IPS-18a (cell line): Measurements from ENCODE around the gene OGA.
"Not testable (repeated sequence)": the region's sequence is repeated elsewhere in the genome, so short reads cannot be mapped to it uniquely, and the experiment has no call there.

Experiments used
- H3K27ac ChIP-seq: one replicate; pipeline ENCODE4 v1.5.1; 2013; ENCODE audit warnings: low read length
- H3K27me3 ChIP-seq: one replicate; pipeline ENCODE4 v1.6.1; 2013; ENCODE audit warnings: mild to moderate bottlenecking, low read length; ENCODE audit not compliant: control insufficient read depth, insufficient read depth
- H3K36me3 ChIP-seq: one replicate; pipeline ENCODE4 v1.6.1; 2013; ENCODE audit warnings: low read depth, low read length; ENCODE audit not compliant: control insufficient read depth
- H3K4me1 ChIP-seq: one replicate; pipeline ENCODE4 v1.6.1; 2013; ENCODE audit warnings: low read depth, low read length; ENCODE audit not compliant: control insufficient read depth
- H3K4me3 ChIP-seq: one replicate; pipeline ENCODE4 v1.5.1; 2013; ENCODE audit warnings: low read length
- H3K9ac ChIP-seq: one replicate; pipeline ENCODE4 v1.6.1; 2013; ENCODE audit warnings: mild to moderate bottlenecking, low read length, moderate library complexity
- H3K9me3 ChIP-seq: one replicate; pipeline ENCODE4 v1.6.1; 2013; ENCODE audit warnings: low read depth, low read length; ENCODE audit not compliant: control insufficient read depth

The OGA gene

DNA sequence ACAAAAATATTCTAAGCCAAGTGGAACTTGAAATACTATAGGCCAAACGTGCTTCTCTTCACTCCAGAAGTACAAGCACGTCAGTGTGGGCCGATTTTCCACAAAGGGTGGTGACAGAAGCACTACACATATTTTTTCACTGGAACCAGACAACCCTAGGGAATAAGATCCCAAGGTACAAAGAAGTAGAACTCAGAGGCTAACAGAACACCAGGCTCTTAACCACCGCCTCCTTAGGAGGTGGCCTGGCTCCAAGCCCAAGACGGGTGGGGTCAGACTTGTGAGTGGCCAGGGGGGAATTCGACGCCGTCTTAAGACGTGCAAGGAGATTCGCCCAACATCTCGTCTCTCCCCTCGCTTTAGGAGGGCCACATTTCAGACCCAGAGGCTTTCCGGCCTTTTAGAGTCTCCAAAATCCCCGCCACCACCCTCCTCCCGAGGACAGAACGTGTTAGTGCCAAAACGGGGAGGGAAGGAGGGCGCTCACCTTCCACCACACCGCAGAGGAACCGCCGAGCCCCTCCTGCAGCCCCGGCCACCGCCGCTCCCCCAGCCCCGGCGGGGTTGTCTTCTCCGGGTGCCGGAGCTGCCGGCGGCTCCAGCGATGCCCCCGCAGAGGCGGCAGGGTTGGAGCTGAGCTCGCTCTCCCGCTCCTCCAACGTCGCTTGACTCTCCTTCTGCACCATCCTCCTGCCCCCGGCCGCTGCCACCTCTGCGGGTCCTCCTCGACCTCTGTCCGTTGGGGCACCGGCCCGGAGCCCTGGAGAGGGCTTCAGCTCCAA is 716 bp downstream of the OGA start:
- Histone ChIP-seq H3K4me3 (peak overlapping the region; percentile 82), H3K36me3 (peaks cover 7% of the 10 kb centered on the region), H3K27me3 (no peaks in the 10 kb centered on the region), H3K9me3 (no peaks in the 10 kb centered on the region), H3K4me1 (peaks cover 8% of the 10 kb centered on the region), H3K9ac (peak overlapping the region; percentile 92), H3K27ac (peak overlapping the region; percentile 89)

DNA sequence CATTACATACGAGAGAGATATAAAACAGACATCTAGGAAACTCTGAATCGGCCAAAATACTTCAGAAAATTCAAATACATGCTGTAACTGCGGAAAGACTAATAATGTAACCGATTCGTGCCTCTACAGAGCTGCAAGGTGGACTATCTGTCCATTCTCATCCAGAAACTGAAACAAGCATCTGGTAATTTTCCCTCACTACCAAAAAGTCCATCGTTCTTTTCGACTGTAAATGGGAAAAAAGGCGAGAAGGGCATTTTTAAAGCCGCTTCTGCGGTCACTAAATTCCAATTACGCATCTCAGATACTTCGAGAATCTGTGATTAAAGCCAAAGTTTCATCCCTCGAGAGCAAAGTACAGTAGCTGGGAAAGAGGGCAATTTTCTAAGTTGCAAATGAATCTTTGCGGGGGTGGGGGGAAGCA is 1.3 kb downstream of the OGA start:
- H3K9me3 ChIP-seq, result no peaks in the 10 kb centered on the region
- H3K36me3 ChIP-seq, result peaks cover 12% of the 10 kb centered on the region
- H3K27ac ChIP-seq, result peak overlapping the region; percentile 89
- H3K9ac ChIP-seq, result peak overlapping the region; percentile 92
- H3K27me3 ChIP-seq, result no peaks in the 10 kb centered on the region
- H3K4me3 ChIP-seq, result peak overlapping the region; percentile 82
- H3K4me1 ChIP-seq, result peaks cover 8% of the 10 kb centered on the region

DNA sequence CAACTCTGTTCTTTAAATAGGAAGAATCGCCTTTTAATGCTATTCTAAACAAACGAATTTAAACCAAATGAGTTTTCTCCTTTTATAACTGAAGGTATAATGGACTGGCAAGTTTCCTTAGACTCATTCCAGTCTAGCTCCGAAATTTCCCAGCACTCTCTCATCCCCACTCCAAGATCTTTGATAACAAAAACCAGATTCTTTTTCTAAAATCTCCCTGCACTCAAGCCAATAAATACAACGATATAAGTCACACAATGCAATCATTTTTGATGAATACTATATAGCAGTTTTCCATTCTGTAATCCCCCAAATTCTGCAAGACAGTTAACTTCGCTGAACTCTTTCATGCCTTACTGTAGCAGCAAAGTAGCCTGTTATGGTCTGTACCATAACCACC is 1.9 kb downstream of the OGA start:
- Histone ChIP-seq H3K9me3 (no peaks in the 10 kb centered on the region), H3K36me3 (peaks cover 17% of the 10 kb centered on the region), H3K9ac (peak overlapping the region; percentile 92), H3K27ac (no peak overlapping the region), H3K4me1 (peaks cover 8% of the 10 kb centered on the region), H3K27me3 (no peaks in the 10 kb centered on the region), H3K4me3 (peak overlapping the region; percentile 82)

DNA sequence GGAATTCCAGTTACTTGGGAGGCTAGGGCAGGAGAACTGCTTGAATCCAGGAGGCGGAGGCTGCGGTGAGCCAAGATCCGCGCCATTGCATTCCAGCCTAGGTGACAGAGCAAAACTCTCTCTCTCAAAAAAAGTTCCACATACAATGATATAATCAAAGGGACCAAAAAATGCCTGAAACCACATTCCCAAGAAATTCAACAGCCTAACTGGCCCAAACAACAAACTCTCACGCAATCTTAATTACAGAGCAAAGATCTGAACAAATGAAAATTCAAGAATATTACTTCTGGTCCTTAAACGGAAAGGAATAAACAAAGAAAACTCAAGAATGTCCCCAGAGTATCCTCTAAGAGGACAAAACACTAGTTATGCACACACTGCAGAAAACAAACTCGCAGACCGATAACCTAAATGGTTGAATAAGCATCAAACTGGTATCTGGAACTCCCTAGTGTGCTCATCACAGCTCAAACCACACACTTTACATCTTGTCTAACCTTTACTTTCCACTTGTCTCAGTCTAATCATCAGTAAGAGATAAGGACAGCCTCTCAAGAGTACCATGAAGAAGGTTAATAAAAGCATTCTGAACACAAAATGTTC is 3.7 kb downstream of the OGA start:
- H3K27ac ChIP-seq, result no peak overlapping the region
- peaks cover 8% of the 10 kb centered on the region for H3K4me1 ChIP-seq
- H3K4me3 ChIP-seq, result peak overlapping the region; percentile 82
- H3K36me3 ChIP-seq, result peaks cover 31% of the 10 kb centered on the region
- no peaks in the 10 kb centered on the region for H3K27me3 ChIP-seq
- no peaks in the 10 kb centered on the region for H3K9me3 ChIP-seq
- no peak overlapping the region for H3K9ac ChIP-seq

DNA sequence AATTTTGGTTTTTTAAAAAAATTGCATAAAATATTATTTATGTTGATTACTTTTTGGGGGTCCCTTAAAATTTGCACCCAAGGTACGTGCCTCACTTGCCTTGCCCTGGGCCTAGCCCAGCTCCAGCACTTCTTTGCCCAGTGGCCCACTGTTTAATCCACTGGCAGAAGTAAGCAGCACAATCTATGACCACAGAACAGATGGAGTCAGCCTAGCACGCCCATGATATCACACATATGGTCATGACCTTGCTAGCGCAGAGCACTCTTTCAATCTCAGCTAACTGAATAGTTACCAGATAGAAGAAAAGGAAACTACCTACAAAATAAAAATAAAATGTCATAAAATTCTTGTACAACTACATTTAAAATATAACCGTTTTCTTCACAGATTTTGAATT is 5.6 kb downstream of the OGA start:
- Histone ChIP-seq H3K4me1 (peaks cover 3% of the 10 kb centered on the region), H3K27ac (no peak overlapping the region), H3K27me3 (no peaks in the 10 kb centered on the region), H3K36me3 (peaks cover 50% of the 10 kb centered on the region), H3K4me3 (no peak overlapping the region), H3K9me3 (no peaks in the 10 kb centered on the region), H3K9ac (no peak overlapping the region)

DNA sequence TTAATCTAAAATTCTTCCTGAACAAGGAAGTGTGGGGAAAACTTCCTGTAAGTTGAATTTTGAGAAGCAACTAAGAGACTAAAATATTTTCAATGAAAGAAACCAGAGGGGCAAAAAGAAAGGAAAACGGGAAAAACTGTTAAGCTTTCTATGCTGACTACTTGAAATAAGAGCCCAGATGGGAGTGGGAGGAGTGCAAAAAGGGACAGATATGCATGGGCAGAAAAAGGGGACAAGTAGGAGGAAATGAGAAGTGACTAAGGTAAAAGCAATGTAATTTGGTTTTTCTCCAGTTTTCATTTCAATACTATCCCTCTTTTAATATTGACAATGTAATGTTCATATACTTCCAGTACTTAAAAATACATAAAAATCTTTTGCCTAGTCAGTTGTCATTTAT is 11.1 kb downstream of the OGA start:
- no peak overlapping the region for H3K27ac ChIP-seq
- no peaks in the 10 kb centered on the region for H3K27me3 ChIP-seq
- peaks cover 83% of the 10 kb centered on the region for H3K36me3 ChIP-seq
- H3K4me1 ChIP-seq, result no peaks in the 10 kb centered on the region
- H3K4me3 ChIP-seq, result no peak overlapping the region
- H3K9ac ChIP-seq, result no peak overlapping the region
- H3K9me3 ChIP-seq, result no peaks in the 10 kb centered on the region

DNA sequence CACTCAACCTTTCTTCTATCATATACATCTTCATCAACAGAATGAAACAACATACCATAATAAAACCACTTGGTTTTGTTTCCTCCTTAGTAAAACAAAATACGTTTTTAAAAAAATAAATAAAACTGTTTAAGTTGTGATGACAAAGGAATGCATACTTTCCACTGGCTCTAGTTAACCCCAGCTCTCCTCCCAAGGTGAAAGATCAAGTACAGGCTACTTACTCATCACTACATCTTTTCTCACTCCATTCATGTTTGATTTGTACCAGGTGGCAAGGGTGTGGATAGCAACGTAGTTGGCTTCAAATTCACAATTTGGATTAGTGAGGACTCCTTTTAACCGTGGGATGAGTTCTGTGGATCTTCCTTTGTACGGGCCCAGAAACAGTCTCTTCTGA is 14.7 kb downstream of the OGA start:
- Histone ChIP-seq H3K4me1 (no peaks in the 10 kb centered on the region), H3K9me3 (no peaks in the 10 kb centered on the region), H3K36me3 (peaks cover 88% of the 10 kb centered on the region), H3K4me3 (no peak overlapping the region), H3K9ac (no peak overlapping the region), H3K27me3 (no peaks in the 10 kb centered on the region), H3K27ac (no peak overlapping the region)

DNA sequence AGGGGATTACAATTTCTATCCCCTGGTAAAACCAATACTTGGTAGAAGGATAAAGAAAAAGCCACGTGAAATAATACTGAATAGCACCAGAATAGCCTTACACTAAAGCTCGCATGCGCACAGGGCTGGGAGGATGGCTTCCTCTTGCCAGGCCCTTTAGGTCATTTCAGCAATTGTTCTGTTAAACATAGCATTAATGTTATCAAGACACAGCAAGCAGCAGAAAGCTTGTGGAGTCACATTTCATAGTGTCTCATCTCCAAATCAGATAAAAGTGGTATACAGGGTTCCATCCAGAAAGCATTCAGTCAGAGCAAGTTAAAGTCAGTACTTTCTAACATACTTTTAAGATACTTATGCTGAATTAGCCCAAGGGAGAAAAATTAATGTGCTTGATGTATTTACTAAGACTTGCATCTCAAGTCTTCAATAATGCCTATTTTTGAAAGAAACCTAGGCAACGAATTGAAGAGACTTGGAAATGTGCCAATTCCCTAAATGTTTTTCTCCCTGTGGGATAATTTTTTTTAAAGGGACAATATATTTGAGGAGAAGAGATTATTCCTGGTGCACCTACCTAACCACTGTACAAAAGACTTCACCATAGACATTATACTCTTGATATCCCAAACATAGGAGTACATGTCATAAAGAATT is 20.7 kb downstream of the OGA start:
- H3K9me3 ChIP-seq, result no peaks in the 10 kb centered on the region
- no peak overlapping the region for H3K27ac ChIP-seq
- no peaks in the 10 kb centered on the region for H3K4me1 ChIP-seq
- H3K36me3 ChIP-seq, result peaks cover 92% of the 10 kb centered on the region
- H3K4me3 ChIP-seq, result no peak overlapping the region
- no peaks in the 10 kb centered on the region for H3K27me3 ChIP-seq
- H3K9ac ChIP-seq, result no peak overlapping the region

DNA sequence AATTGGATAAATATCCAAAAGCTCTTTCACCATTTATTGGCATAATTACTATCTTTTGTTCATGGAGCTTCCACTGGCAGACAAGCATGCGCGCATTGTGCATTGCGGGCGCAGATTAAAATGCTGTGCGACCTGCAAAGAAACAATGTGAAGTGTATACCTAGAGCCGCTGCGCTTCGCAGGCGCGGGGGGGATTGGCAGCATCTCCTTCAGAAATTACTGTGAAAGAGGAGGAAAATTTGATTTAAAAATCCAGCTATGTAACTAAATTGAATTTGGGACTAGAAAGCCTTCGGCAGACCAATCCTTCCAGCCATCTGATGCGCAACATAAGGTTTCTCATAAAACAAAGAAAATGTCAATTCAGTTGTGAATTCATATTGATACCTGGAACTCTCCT is 24.7 kb downstream of the OGA start:
- Histone ChIP-seq H3K4me3 (no peak overlapping the region), H3K4me1 (no peaks in the 10 kb centered on the region), H3K27me3 (no peaks in the 10 kb centered on the region), H3K9ac (no peak overlapping the region), H3K36me3 (peaks cover 83% of the 10 kb centered on the region), H3K27ac (no peak overlapping the region), H3K9me3 (no peaks in the 10 kb centered on the region)

DNA sequence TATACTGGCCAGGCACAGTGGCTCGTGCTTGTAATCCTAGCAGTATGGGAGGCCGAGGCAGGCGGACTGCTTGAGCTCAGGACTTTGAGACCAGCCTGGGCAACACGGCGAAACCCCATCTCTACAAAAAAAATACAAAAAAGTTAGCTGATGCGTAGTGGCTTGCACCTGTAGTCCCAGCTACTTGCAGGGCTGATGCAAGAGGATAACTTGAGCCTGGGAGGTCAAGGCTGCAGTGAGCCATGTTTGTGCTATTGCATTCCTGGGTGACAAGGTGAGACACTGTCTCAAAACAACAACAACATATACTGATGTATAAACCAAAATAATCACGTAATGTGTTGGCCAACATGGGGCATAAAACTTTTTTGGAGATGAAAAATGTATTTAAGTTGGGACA is 28.6 kb downstream of the OGA start:
- peaks cover 82% of the 10 kb centered on the region for H3K36me3 ChIP-seq
- H3K27ac ChIP-seq, result no peak overlapping the region
- H3K9me3 ChIP-seq, result no peaks in the 10 kb centered on the region
- no peaks in the 10 kb centered on the region for H3K4me1 ChIP-seq
- H3K4me3 ChIP-seq, result no peak overlapping the region
- H3K9ac ChIP-seq, result no peak overlapping the region
- H3K27me3 ChIP-seq, result no peaks in the 10 kb centered on the region

DNA sequence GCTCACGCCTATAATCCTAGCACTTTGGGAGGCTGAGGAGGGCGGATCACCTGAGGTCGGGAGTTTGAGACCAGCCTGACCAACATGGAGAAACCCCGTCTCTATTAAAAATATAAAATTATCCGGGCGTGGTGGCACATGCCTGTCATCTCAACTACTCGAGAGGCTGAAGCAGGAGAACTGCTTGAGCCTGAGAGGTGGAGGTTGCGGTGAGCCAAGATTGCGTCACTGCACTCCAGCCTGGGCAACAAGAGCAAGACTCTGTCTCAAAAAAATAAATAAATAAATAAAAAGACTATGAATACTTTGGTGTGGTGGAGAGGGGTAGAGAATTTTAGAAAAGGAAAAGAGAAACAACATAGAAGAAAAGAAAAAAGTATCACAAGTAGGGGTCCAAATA is 29.0 kb downstream of the OGA start:
- H3K27ac ChIP-seq, H3K4me1 ChIP-seq, H3K9ac ChIP-seq, H3K27me3 ChIP-seq, H3K9me3 ChIP-seq, H3K4me3 ChIP-seq: not testable (repeated sequence)
- H3K36me3 ChIP-seq, result peaks cover 82% of the 10 kb centered on the region
